HepG2 (cell line): ENCODE data around the gene MAN1C1. TPM values are rescaled to one million over a fixed set of nuclear protein-coding genes. Genes with fewer than 3 reads are reported as not detected.
A peak's percentile ranks its signal among the peaks of the same experiment; 100 is the strongest.

Experiments
- ADNP ChIP-seq: sonication (generic); formaldehyde crosslinking; IDR thresholded peaks from 2 replicates; pipeline ENCODE4 v1.4.0; 2020; ENCODE audit warnings: missing genetic modification reagents
- MIER2 ChIP-seq: IDR thresholded peaks from 2 replicates; pipeline ENCODE4 v1.6.1; 2016; ENCODE audit warnings: missing biosample characterization, missing genetic modification reagents
- POGK ChIP-seq: sonication (generic); formaldehyde crosslinking; conservative IDR thresholded peaks from 2 replicates; pipeline ENCODE4 v1.8.0; 2022; ENCODE audit warnings: mild to moderate bottlenecking, moderate library complexity, missing genetic modification reagents
- SYNCRIP ChIP-seq: fragments of 200-400 bp; formaldehyde crosslinking; IDR thresholded peaks from 2 replicates; pipeline ENCODE4 v1.6.1; 2018; ENCODE audit warnings: mild to moderate bottlenecking, low read depth, low read length; ENCODE audit not compliant: insufficient read depth
- WIZ ChIP-seq: sonication (generic); formaldehyde crosslinking; IDR thresholded peaks from 2 replicates; pipeline ENCODE4 v1.5.1; 2020; ENCODE audit warnings: mild to moderate bottlenecking, missing genetic modification reagents
- ZNF570 ChIP-seq: sonication (generic); formaldehyde crosslinking; IDR thresholded peaks from 2 replicates; pipeline ENCODE4 v1.4.0; 2020; ENCODE audit warnings: mild to moderate bottlenecking, missing genetic modification reagents, borderline replicate concordance
- ZNF687 ChIP-seq: sonication (generic); formaldehyde crosslinking; IDR thresholded peaks from 2 replicates; pipeline ENCODE4 v1.5.1; 2020; ENCODE audit warnings: mild to moderate bottlenecking, missing genetic modification reagents, moderate library complexity
- ZNF709 ChIP-seq: sonication (generic); formaldehyde crosslinking; IDR thresholded peaks from 2 replicates; pipeline ENCODE4 v1.5.0; 2020; ENCODE audit warnings: mild to moderate bottlenecking, missing genetic modification reagents
- ZNF782 ChIP-seq: sonication (generic); formaldehyde crosslinking; IDR thresholded peaks from 2 replicates; pipeline ENCODE4 v1.4.0; 2020; ENCODE audit warnings: missing genetic modification reagents, mild to moderate bottlenecking, borderline replicate concordance
- polyA plus RNA-seq, 8 experiments: library from polyadenylated mRNA; depleted of rRNA in 3 of 8; stranded (reverse) in 7 of 8; unstranded in 1 of 8; fragments of >200 nt; fragmentation: Illumina TruSeq in 4 of 8; extraction: Trizol in 4 of 8; gene quantifications; 2 replicates each; pipeline versions ENCODE4 v1.2.1 to v1.2.3, GENCODE V29; 2011 to 2016; ENCODE audit warnings: low read depth in 4 of 8, missing spikeins in 1 of 8, mixed read lengths in 1 of 8; ENCODE audit not compliant: insufficient read depth in 1 of 8
- total RNA-seq, 5 experiments: library from RNA; depleted of rRNA; stranded (reverse); fragments of >200 nt; fragmentation: Illumina TruSeq; extraction: Trizol; gene quantifications; 2 replicates each; pipeline ENCODE4 v1.2.3, GENCODE V29; 2016; ENCODE audit warnings: low read depth in 1 of 5
- TF ChIP-seq, protein P1 (sequence below): sonication (generic); formaldehyde crosslinking; IDR thresholded peaks from 2 replicates; pipeline ENCODE4 v1.4.0; 2020; ENCODE audit warnings: mild to moderate bottlenecking, missing genetic modification reagents
- TF ChIP-seq, protein P2 (sequence below): sonication (generic); formaldehyde crosslinking; IDR thresholded peaks from 2 replicates; pipeline ENCODE4 v1.5.0; 2020; ENCODE audit warnings: mild to moderate bottlenecking, missing genetic modification reagents

The MAN1C1 gene
- total and polyA plus RNA-seq, 2 of the 13 experiments (the other 11 are each of a cell fraction or from before 2014, with no cell fraction given), result 0.18 to 0.49 TPM

DNA sequence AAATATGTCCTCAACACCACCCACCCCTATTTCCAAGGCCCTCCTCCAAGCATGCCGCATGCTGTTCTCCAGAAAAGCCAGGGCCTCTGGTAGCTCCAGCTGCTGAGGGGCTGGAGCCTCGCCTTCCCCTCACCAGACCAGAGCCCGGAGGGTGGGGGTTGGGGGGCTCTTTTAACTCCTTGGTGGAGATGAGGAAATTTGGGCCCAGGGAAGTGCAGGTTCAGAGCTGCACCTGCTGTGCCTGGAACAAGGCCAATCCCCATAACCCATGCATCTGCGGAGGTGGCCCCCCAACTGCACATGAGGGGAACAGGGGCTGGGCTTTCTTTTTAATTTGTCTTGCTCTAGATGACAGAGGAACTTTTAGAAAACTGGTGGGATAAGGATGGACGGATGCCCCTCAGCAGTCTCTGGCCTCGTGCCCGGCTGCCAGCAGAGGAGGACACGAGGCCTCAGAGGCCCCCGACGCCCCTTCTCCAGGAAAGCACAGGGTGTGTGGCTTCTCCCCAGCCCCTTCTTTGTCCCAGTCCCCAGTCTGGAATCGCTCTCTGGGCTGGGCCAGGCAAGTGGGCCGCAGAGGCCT, 182.9 kb downstream of the MAN1C1 start (continued):
- TF ChIP-seq, protein P1, sequence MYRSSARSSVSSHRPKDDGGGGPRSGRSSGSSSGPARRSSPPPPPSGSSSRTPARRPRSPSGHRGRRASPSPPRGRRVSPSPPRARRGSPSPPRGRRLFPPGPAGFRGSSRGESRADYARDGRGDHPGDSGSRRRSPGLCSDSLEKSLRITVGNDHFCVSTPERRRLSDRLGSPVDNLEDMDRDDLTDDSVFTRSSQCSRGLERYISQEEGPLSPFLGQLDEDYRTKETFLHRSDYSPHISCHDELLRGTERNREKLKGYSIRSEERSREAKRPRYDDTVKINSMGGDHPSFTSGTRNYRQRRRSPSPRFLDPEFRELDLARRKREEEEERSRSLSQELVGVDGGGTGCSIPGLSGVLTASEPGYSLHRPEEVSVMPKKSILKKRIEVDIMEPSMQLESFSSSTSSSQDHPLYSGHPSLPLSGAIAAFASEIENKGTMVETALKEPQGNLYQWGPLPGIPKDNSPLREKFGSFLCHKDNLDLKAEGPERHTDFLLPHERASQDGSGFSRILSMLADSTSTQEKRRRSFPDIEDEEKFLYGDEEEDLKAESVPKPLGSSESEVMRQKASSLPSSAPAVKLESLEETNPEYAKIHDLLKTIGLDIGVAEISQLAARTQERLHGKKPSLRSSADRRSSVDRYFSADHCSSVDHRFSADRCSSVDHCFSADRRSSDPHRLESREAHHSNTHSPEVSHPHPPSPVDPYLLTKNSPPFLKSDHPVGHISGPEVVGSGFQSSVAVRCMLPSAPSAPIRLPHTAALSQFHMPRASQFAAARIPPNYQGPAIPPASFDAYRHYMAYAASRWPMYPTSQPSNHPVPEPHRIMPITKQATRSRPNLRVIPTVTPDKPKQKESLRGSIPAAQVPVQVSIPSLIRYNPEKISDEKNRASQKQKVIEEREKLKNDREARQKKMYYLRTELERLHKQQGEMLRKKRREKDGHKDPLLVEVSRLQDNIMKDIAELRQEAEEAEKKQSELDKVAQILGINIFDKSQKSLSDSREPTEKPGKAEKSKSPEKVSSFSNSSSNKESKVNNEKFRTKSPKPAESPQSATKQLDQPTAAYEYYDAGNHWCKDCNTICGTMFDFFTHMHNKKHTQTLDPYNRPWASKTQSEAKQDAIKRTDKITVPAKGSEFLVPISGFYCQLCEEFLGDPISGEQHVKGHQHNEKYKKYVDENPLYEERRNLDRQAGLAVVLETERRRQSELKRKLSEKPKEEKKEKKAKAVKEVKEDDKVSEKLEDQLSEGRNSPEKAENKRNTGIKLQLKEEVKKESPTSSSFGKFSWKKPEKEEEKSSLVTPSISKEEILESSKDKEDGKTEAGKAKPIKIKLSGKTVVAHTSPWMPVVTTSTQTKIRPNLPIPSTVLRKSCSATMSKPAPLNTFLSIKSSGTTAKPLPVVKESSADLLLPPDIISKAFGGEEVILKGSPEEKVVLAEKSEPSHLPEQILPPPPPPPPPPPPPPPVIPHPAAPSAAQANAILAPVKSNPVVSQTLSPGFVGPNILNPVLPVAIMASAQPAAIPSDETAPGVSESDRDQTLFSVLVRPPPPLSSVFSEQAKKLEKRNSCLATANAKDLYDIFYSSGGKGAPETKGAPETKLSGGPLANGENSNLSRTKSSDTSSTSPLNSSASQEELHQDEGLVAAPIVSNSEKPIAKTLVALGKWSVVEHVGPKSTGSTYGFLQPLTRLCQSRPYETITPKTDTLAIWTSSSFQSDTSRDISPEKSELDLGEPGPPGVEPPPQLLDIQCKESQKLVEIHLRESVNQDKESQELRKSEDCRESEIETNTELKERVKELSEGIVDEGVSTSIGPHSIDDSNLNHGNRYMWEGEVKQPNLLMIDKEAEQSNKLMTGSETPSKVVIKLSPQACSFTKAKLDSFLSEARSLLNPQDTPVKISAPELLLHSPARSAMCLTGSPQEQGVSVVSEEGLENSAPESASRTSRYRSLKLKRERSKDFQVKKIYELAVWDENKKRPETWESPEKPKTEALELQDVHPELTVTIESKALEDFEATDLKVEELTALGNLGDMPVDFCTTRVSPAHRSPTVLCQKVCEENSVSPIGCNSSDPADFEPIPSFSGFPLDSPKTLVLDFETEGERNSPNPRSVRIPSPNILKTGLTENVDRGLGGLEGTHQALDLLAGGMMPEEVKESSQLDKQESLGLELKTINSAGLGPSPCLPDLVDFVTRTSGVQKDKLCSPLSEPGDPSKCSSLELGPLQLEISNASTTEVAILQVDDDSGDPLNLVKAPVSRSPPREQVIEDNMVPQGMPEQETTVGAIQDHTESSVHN (CRISPR knock-in tag), result no peak
- TF ChIP-seq SYNCRIP, result no peak
- peak; percentile 64; the same call in 1 of the 2 replicates for TF ChIP-seq ZNF687
- no peak for TF ChIP-seq WIZ (CRISPR knock-in tag)
- no peak for TF ChIP-seq POGK (CRISPR knock-in tag)
- TF ChIP-seq ZNF709 (CRISPR knock-in tag), result no peak
- TF ChIP-seq MIER2 (CRISPR knock-in tag), result no peak
- TF ChIP-seq ZNF570, result no peak
- no peak for TF ChIP-seq ADNP (CRISPR knock-in tag)
- no peak for TF ChIP-seq ZNF782
- TF ChIP-seq, protein P2, sequence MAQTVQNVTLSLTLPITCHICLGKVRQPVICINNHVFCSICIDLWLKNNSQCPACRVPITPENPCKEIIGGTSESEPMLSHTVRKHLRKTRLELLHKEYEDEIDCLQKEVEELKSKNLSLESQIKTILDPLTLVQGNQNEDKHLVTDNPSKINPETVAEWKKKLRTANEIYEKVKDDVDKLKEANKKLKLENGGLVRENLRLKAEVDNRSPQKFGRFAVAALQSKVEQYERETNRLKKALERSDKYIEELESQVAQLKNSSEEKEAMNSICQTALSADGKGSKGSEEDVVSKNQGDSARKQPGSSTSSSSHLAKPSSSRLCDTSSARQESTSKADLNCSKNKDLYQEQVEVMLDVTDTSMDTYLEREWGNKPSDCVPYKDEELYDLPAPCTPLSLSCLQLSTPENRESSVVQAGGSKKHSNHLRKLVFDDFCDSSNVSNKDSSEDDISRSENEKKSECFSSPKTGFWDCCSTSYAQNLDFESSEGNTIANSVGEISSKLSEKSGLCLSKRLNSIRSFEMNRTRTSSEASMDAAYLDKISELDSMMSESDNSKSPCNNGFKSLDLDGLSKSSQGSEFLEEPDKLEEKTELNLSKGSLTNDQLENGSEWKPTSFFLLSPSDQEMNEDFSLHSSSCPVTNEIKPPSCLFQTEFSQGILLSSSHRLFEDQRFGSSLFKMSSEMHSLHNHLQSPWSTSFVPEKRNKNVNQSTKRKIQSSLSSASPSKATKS (CRISPR knock-in tag), result no peak
